ENCODE results near the gene THYN1.

DNA sequence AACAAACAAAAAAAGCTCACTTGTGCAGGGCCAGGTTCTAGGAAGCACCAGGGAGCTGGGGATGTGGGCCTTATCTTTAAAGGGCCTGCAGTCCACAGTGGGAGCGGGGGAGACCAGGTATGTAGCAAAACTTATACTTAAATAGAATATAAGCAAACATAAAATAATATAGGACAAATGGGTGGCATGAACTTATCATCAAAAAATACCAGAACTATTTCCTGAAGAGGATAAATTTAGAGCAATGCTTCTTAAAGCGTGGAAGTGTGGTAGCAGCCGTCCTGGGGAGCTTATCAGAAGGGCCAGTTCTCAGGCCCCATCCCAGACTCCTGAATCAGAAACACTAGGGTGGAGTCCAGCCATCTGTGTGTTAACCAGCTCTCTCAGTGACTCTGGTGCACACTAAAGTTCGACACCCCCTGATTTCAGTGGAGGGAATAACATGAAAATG, 19.4 kb downstream of the THYN1 start:
- TF ChIP-seq TAF1 (conservative IDR thresholded peaks at IDR 0.05) (no peak), CTCF (IDR thresholded peaks at IDR 0.05; ENCODE audit: low read depth, low read length, missing input control) (no peak), MAX (IDR thresholded peaks at IDR 0.05) (no peak)
- TF ChIP-seq, protein P1, sequence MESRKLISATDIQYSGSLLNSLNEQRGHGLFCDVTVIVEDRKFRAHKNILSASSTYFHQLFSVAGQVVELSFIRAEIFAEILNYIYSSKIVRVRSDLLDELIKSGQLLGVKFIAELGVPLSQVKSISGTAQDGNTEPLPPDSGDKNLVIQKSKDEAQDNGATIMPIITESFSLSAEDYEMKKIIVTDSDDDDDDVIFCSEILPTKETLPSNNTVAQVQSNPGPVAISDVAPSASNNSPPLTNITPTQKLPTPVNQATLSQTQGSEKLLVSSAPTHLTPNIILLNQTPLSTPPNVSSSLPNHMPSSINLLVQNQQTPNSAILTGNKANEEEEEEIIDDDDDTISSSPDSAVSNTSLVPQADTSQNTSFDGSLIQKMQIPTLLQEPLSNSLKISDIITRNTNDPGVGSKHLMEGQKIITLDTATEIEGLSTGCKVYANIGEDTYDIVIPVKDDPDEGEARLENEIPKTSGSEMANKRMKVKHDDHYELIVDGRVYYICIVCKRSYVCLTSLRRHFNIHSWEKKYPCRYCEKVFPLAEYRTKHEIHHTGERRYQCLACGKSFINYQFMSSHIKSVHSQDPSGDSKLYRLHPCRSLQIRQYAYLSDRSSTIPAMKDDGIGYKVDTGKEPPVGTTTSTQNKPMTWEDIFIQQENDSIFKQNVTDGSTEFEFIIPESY (IDR thresholded peaks at IDR 0.05) = no peak

Measured in liver (tissue), 3 donors.